Right renal cortex interstitium (tissue), 3 donors: ENCODE measurements around the gene EIF4E1B. TPM values are rescaled to one million over a fixed set of nuclear protein-coding genes. Genes with fewer than 3 reads are reported as not detected.

Source experiments
- DNase-seq, 3 donors: peaks; one replicate each; pipeline ENCODE4 v3.0.0-alpha.2; 2013; ENCODE audit warnings: low read depth in 3 of 3, low spot score in 2 of 3
- polyA plus RNA-seq, 3 donors: library from polyadenylated mRNA; unstranded; fragments of 120-200 nt; gene quantifications; one replicate each; pipeline ENCODE4 v1.2.1, GENCODE V29; 2013; ENCODE audit not compliant: insufficient read length in 3 of 3

EIF4E1B gene
- polyA plus RNA-seq, 3 donors = not detected

- peak; percentile 53 to 66 (median 62) for DNase-seq
Measured at GRCh38 chr5:176660860-176661641, 30.6 kb downstream of the EIF4E1B start.

- DNase-seq = no peak
Measured at GRCh38 chr5:176661676-176662075, 31.2 kb downstream of the EIF4E1B start.

GRCh38 chr5:176662371-176663333, 32.2 kb downstream of the EIF4E1B start:
- DNase-seq = no peak

- no peak for DNase-seq
Measured at GRCh38 chr5:176663566-176663965, 33.1 kb downstream of the EIF4E1B start.

GRCh38 chr5:176664479-176664878, 34.0 kb downstream of the EIF4E1B start:
- no peak for DNase-seq

GRCh38 chr5:176664886-176665285, 34.4 kb downstream of the EIF4E1B start:
- no peak for DNase-seq

- DNase-seq = no peak
Measured at GRCh38 chr5:176665517-176665916, 35.0 kb downstream of the EIF4E1B start.

GRCh38 chr5:176667637-176668036, 37.2 kb downstream of the EIF4E1B start:
- DNase-seq = no peak

- DNase-seq = no peak
Measured at GRCh38 chr5:176670449-176670848, 40.0 kb downstream of the EIF4E1B start.

- DNase-seq = no peak
Measured at GRCh38 chr5:176671399-176671798, 40.9 kb downstream of the EIF4E1B start.

- DNase-seq = no peak
Measured at GRCh38 chr5:176671890-176672747, 41.6 kb downstream of the EIF4E1B start.

GRCh38 chr5:176673651-176674583, 43.4 kb downstream of the EIF4E1B start:
- DNase-seq = no peak

GRCh38 chr5:176674799-176675198, 44.3 kb downstream of the EIF4E1B start:
- DNase-seq = no peak

- no peak for DNase-seq
Measured at GRCh38 chr5:176675676-176676360, 45.3 kb downstream of the EIF4E1B start.

- no peak for DNase-seq
Measured at GRCh38 chr5:176676361-176676824, 45.9 kb downstream of the EIF4E1B start.

- no peak for DNase-seq
Measured at GRCh38 chr5:176677209-176677939, 46.9 kb downstream of the EIF4E1B start.

GRCh38 chr5:176678584-176678983, 48.1 kb downstream of the EIF4E1B start:
- no peak for DNase-seq
